Gastrocnemius medialis (tissue), 4 donors: ENCODE measurements around the gene NUMB. TPM values are rescaled to one million over a fixed set of nuclear protein-coding genes. Genes with fewer than 3 reads are reported as not detected.

ENCODE experiments used
- ATAC-seq, 2 donors: fragments of 150-250 bp; one replicate each; pipeline ENCODE4 v1.9.1; 2016
- DNase-seq, 2 donors: peaks; one replicate each; pipeline ENCODE4 v3.0.0-alpha.2; 2019
- H3K27ac ChIP-seq, 4 donors: fragments of 200-600 bp; sonication (generic); 1 replicate in 1 of 4; 2 replicates in 3 of 4; pipeline ENCODE4 v1.5.1; 2016 to 2018; ENCODE audit warnings: mild to moderate bottlenecking in 2 of 4, moderate library complexity in 1 of 4
- H3K27me3 ChIP-seq, 3 donors: fragments of 200-600 bp; sonication (generic) in 2 of 3; 1 replicate in 1 of 3; 2 replicates in 2 of 3; pipeline versions ENCODE4 v1.5.1 to v1.6.0; 2016 to 2019; ENCODE audit warnings: mild to moderate bottlenecking in 1 of 3, moderate library complexity in 1 of 3
- H3K36me3 ChIP-seq, 2 donors: fragments of 200-600 bp; sonication (generic) in 1 of 2; one replicate each; pipeline ENCODE4 v1.5.1; 2017 to 2018
- H3K4me1 ChIP-seq, 2 donors: fragments of 200-600 bp; sonication (generic) in 1 of 2; one replicate each; pipeline ENCODE4 v1.5.1; 2016 to 2017; ENCODE audit warnings: mild to moderate bottlenecking in 2 of 2
- H3K4me3 ChIP-seq, 4 donors: fragments of 200-600 bp; sonication (generic) in 3 of 4; 1 replicate in 1 of 4; 2 replicates in 3 of 4; pipeline ENCODE4 v1.5.1; 2016 to 2019; ENCODE audit warnings: mild to moderate bottlenecking in 2 of 4
- H3K9me3 ChIP-seq, 3 donors: fragments of 200-600 bp; sonication (generic) in 2 of 3; 1 replicate in 1 of 3; 2 replicates in 2 of 3; pipeline ENCODE4 v1.5.1; 2016 to 2019
- POLR2A ChIP-seq, 2 donors: fragments of 450-650 bp; IDR thresholded peaks; one replicate each; pipeline ENCODE4 v1.6.1; 2017; ENCODE audit warnings: antibody characterized with exemption in 2 of 2, mild to moderate bottlenecking in 2 of 2, moderate library complexity in 2 of 2
- in situ Hi-C, 4 donors: fragments of 200-750 bp; cut with MboI; loops; one replicate each; pipeline versions ENCODE4 v1.15.0 to v1.8.0; 2017; ENCODE audit warnings: low sequenced_read_pairs in 4 of 4
- intact Hi-C: fragments of 100-400 bp; cut with DNase I; formaldehyde crosslinking; loops from one replicate; pipeline ENCODE4 v1.15.1; 2023; ENCODE audit warnings: low total_unique reads
- total RNA-seq, 4 donors: library from RNA; depleted of rRNA; stranded (reverse); fragments of >200 nt; gene quantifications; one replicate each; pipeline versions ENCODE4 v1.1.0 to v1.2.3, GENCODE V29; 2016
- TF ChIP-seq, protein P1 (sequence below), 5 experiments: fragments of 450-650 bp in 3 of 5; fragments of 200-600 bp in 2 of 5; sonication (generic) in 2 of 5; IDR thresholded peaks in 4 of 5; conservative IDR thresholded peaks in 1 of 5; 1 replicate in 4 of 5; 2 replicates in 1 of 5; pipeline ENCODE4 v1.5.1; 2016 to 2019; ENCODE audit warnings: antibody characterized with exemption in 5 of 5, mild to moderate bottlenecking in 3 of 5, moderate library complexity in 3 of 5

NUMB gene
- total RNA-seq, 4 donors from 2014 or later: 14.3 to 29.8 (median 23.6) TPM

DNA sequence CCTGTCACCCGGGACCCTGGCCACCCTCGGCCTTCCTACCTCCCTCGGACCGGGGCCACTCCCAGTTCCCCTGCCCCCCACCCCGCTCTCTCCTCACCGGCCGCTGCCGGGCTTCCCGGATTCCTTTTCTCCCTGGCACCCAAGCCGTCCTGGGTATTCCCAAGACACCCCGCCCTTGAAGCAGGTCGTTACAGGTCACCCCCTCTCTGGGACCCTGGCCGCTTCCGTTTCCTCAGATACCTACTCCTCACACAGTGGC lies 493 bp downstream of the NUMB start:
- Histone ChIP-seq H3K4me1 (peaks cover 50 to 66% of the 10 kb centered on the region in 2 donors), H3K36me3 (no peaks in the 10 kb centered on the region), H3K27ac (peak overlapping the region; percentile 90 to 94 (median 92)), H3K9me3 (no peaks in the 10 kb centered on the region), H3K27me3 (no peaks in the 10 kb centered on the region), H3K4me3 (peak overlapping the region; percentile 78 to 94 (median 90))
- intact Hi-C loops (loop anchor here (1.0 kb wide), 2 partner anchors 32 to 561 kb away; partner anchors contain the start of genes BBOF1, ENTPD5 and RIOX1), in situ Hi-C loops (loop anchor here in 1 of 4 donors (25.0 kb wide), 1 partner anchor 296 kb away; no protein-coding TSS in a partner anchor)
- ATAC-seq (peak; percentile 15 to 31), DNase-seq (peak in 1 of 2 donors; percentile 31)
- no peak for TF ChIP-seq POLR2A (IDR thresholded peaks at IDR 0.05)
- TF ChIP-seq, protein P1, sequence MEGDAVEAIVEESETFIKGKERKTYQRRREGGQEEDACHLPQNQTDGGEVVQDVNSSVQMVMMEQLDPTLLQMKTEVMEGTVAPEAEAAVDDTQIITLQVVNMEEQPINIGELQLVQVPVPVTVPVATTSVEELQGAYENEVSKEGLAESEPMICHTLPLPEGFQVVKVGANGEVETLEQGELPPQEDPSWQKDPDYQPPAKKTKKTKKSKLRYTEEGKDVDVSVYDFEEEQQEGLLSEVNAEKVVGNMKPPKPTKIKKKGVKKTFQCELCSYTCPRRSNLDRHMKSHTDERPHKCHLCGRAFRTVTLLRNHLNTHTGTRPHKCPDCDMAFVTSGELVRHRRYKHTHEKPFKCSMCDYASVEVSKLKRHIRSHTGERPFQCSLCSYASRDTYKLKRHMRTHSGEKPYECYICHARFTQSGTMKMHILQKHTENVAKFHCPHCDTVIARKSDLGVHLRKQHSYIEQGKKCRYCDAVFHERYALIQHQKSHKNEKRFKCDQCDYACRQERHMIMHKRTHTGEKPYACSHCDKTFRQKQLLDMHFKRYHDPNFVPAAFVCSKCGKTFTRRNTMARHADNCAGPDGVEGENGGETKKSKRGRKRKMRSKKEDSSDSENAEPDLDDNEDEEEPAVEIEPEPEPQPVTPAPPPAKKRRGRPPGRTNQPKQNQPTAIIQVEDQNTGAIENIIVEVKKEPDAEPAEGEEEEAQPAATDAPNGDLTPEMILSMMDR (IDR thresholded peaks at IDR 0.05 in 4 of 5, conservative IDR thresholded peaks at IDR 0.05 in 1 of 5): no peak

DNA sequence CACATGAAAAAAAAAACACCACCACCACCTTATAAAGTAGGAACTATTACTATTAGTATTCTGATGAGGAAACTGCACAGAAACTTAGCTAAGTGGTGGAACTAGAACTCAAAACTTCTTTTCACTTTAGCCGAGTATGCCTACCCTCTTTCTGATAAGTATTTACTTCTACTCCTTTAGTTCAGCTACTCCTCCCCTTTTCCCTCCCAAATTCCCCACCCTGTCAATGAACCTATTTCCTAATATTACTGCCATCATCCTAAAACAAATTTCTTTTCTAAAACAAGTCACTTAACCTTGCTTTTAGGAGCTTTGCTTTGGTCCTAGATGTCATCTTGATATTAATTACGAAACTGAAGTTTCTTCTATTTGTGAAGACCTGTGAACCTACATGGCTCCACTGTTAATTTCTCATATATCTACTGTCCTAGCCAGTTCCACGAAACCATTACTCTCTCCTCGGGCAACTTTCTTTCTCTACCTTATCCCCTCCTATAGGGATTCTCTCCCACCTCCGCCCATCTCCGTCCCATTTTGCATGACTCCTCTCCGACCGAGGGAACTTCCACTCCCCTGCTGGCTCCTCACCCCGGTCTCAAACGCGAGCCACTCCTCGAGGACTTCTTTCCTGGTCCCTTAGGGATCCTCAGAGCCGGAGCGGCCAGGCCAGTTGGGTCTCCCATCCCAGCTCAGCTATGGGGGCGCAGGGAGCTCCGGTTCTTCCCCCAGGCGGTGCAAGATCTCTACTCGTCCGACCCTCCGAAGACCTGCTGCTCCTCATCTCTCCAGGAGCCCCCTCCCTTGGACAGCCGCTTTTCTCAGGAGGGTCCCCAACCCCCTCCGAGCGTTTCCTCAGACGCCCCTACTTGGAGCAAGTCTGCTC lies 1.1 kb downstream of the NUMB start:
- Histone ChIP-seq H3K4me3 (peak overlapping the region; percentile 78 to 94 (median 90)), H3K36me3 (no peaks in the 10 kb centered on the region), H3K27ac (peak overlapping the region; percentile 90 to 94 (median 92)), H3K9me3 (no peaks in the 10 kb centered on the region), H3K4me1 (peaks cover 50 to 60% of the 10 kb centered on the region in 2 donors), H3K27me3 (no peaks in the 10 kb centered on the region)
- ATAC-seq: no peak
- intact Hi-C loops: no loop called here
- TF ChIP-seq, protein P1 (IDR thresholded peaks at IDR 0.05 in 4 of 5, conservative IDR thresholded peaks at IDR 0.05 in 1 of 5): no peak
- no peak for TF ChIP-seq POLR2A (IDR thresholded peaks at IDR 0.05)
- in situ Hi-C loops: loop anchor here in 1 of 4 donors (25.0 kb wide), 1 partner anchor 295 kb away; no protein-coding TSS in a partner anchor
- no peak for DNase-seq

DNA sequence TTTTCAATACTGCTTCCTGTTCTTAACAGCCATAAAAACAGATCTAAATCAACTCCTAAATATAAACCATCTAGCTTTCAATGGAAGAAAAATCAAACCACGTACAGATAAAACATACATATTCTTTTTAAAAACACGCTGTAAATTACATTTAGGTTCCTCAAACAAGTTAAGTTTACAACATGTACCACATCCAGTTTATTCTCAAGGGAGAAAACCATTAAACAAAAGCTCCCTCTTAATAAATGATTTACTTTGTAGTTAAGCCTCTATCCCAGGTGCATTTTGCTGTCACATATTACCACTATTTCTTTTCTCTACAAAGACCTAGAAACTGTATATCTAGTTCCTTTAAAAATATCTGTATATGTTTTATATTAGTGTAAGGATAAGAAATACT lies 3.1 kb downstream of the NUMB start:
- Histone ChIP-seq H3K27me3 (no peaks in the 10 kb centered on the region), H3K4me1 (peaks cover 31 to 40% of the 10 kb centered on the region in 2 donors), H3K36me3 (no peaks in the 10 kb centered on the region), H3K27ac (peak overlapping the region in 3 of 4 donors; percentile 4 to 9 (median 7)), H3K4me3 (no peak overlapping the region), H3K9me3 (no peaks in the 10 kb centered on the region)
- in situ Hi-C loops: loop anchor here in 1 of 4 donors (25.0 kb wide), 1 partner anchor 293 kb away; no protein-coding TSS in a partner anchor
- ATAC-seq: no peak
- TF ChIP-seq POLR2A (IDR thresholded peaks at IDR 0.05): no peak
- TF ChIP-seq, protein P1 (IDR thresholded peaks at IDR 0.05 in 4 of 5, conservative IDR thresholded peaks at IDR 0.05 in 1 of 5): no peak
- DNase-seq: no peak
- intact Hi-C loops: no loop called here

DNA sequence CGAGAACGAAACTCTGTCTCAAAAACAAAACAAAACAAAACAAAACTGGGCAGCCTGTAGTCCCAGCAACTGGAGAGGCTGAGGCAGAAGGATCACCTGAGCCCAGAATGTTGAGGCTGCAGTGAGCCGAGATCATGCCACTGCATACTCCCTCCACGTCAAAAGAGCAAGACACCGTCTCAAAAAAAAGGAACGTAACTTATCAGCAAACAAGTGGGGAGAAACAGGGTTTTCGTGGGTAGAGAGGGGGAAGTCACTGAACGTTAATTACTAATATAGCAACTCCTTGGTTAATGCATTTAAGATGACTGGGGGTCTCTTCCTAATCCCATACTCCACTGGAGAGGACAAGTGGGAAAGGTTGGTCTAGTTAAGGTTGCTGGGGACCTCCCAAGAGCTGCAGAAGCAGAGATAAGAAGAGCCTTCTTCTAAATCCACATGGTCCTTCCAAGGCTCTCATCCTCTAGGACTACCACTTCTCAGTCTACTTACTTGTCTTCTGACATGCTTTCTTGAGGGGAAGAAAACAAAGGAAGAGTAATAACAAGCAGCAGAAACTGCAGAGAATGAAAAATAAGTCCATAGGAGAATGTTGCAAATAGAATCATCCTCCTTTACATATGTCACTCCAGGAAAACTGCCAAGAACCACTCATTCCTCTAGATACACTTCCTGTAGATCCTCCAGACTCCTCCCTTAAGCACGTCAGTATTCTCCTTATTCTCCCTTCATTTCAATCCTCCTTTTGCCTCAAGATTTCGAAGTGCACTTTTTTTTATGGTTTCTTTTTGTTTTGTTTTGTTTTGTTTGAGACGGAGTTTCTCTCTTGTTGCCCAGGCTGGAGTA lies 5.8 kb downstream of the NUMB start:
- Histone ChIP-seq H3K27me3 (no peaks in the 10 kb centered on the region), H3K27ac (no peak overlapping the region), H3K9me3 (no peaks in the 10 kb centered on the region), H3K4me3 (no peak overlapping the region), H3K4me1 (peaks cover 29 to 30% of the 10 kb centered on the region in 2 donors), H3K36me3 (no peaks in the 10 kb centered on the region)
- ATAC-seq: no peak
- DNase-seq: no peak
- no peak for TF ChIP-seq POLR2A (IDR thresholded peaks at IDR 0.05)
- TF ChIP-seq, protein P1 (IDR thresholded peaks at IDR 0.05 in 4 of 5, conservative IDR thresholded peaks at IDR 0.05 in 1 of 5): no peak
- intact Hi-C loops (no loop called here), in situ Hi-C loops (loop anchor here in 1 of 4 donors (25.0 kb wide), 1 partner anchor 290 kb away; no protein-coding TSS in a partner anchor)
